Thyroid gland (tissue), 4 donors: ENCODE measurements around the gene MLF2.

Source experiments
- POLR2A ChIP-seq, 2 donors: fragments of 450-650 bp; IDR thresholded peaks; one replicate each; pipeline ENCODE4 v1.6.1; 2017; ENCODE audit warnings: antibody characterized with exemption in 2 of 2, mild to moderate bottlenecking in 2 of 2, moderate library complexity in 1 of 2
- TF ChIP-seq, protein P1 (sequence below), 6 experiments: fragments of 200-600 bp in 3 of 6; fragments of 450-650 bp in 3 of 6; sonication (generic) in 3 of 6; IDR thresholded peaks; one replicate each; pipeline ENCODE4 v1.5.1; 2016 to 2019; ENCODE audit warnings: antibody characterized with exemption in 6 of 6, mild to moderate bottlenecking in 2 of 6, inconsistent platforms in 1 of 6, moderate library complexity in 1 of 6

DNA sequence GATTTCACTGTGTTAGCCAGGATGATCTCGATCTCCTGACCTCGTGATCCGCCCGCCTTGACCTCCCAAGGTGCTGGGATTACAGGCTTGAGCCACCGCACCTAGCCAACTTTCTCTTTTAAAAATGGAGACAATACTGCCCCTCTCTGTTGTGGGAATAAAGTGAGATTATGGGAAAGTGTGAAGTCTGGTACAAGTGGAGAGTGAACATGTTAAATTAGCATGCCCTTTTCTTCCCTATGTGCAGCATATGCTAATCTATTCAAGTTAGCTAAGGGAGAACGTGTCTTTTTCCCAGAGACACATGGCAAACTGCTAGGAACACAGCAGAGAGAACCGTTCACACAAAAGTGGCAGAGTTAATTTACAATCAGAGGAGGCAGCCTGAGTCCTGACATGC, 27.6 kb downstream of the MLF2 start:
- TF ChIP-seq, protein P1, sequence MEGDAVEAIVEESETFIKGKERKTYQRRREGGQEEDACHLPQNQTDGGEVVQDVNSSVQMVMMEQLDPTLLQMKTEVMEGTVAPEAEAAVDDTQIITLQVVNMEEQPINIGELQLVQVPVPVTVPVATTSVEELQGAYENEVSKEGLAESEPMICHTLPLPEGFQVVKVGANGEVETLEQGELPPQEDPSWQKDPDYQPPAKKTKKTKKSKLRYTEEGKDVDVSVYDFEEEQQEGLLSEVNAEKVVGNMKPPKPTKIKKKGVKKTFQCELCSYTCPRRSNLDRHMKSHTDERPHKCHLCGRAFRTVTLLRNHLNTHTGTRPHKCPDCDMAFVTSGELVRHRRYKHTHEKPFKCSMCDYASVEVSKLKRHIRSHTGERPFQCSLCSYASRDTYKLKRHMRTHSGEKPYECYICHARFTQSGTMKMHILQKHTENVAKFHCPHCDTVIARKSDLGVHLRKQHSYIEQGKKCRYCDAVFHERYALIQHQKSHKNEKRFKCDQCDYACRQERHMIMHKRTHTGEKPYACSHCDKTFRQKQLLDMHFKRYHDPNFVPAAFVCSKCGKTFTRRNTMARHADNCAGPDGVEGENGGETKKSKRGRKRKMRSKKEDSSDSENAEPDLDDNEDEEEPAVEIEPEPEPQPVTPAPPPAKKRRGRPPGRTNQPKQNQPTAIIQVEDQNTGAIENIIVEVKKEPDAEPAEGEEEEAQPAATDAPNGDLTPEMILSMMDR (IDR thresholded peaks at IDR 0.05): no peak
- TF ChIP-seq POLR2A (IDR thresholded peaks at IDR 0.05): no peak
